RWPE2 (cell line): ENCODE measurements around the gene CNGA4.

ENCODE experiments used
- ATAC-seq: fragments of 200-7000 bp; cut with Tn5 transposase; 3 replicates; pipeline ENCODE4 v1.9.1; 2021; ENCODE audit warnings: low read depth
- DNase-seq: peaks from one replicate; pipeline ENCODE4 v3.0.0-alpha.2; 2020; ENCODE audit warnings: low spot score
- H3K27ac ChIP-seq: fragments of 450-650 bp; 2 replicates; pipeline ENCODE4 v1.5.1; 2017; ENCODE audit warnings: mild to moderate bottlenecking; ENCODE audit not compliant: poor library complexity, severe bottlenecking
- H3K27me3 ChIP-seq: fragments of 250-450 bp; sonication (Bioruptor Pico); 2 replicates; pipeline ENCODE4 v1.5.1; 2021; ENCODE audit warnings: mild to moderate bottlenecking, moderate library complexity; ENCODE audit not compliant: insufficient read depth, poor library complexity, severe bottlenecking
- H3K36me3 ChIP-seq: fragments of 250-450 bp; sonication (Bioruptor Pico); 2 replicates; pipeline ENCODE4 v1.5.1; 2020; ENCODE audit warnings: low read depth, mild to moderate bottlenecking, moderate library complexity
- H3K4me1 ChIP-seq: fragments of 250-450 bp; sonication (Bioruptor Pico); 2 replicates; pipeline ENCODE4 v1.5.1; 2021; ENCODE audit warnings: mild to moderate bottlenecking, moderate library complexity; ENCODE audit not compliant: insufficient read depth, poor library complexity, severe bottlenecking
- H3K4me3 ChIP-seq: fragments of 250-450 bp; sonication (Bioruptor Pico); 2 replicates; pipeline ENCODE4 v1.5.1; 2021; ENCODE audit warnings: mild to moderate bottlenecking, moderate library complexity; ENCODE audit not compliant: severe bottlenecking
- H3K9me3 ChIP-seq: fragments of 250-450 bp; sonication (Bioruptor Pico); 2 replicates; pipeline ENCODE4 v1.5.1; 2021; ENCODE audit warnings: mild to moderate bottlenecking, moderate library complexity; ENCODE audit not compliant: severe bottlenecking
- CTCF ChIP-seq: fragments of 450-650 bp; IDR thresholded peaks from one replicate; pipeline ENCODE4 v1.5.1; 2017; ENCODE audit warnings: mild to moderate bottlenecking, moderate library complexity; ENCODE audit not compliant: poor library complexity, severe bottlenecking

CNGA4 gene

GRCh38 chr11:6253197-6253596, 14.3 kb downstream of the CNGA4 start:
- H3K27ac ChIP-seq = no peak overlapping the region
- no peak for TF ChIP-seq CTCF
- H3K9me3 ChIP-seq = no peaks in the 10 kb centered on the region
- no peak for DNase-seq
- no peaks in the 10 kb centered on the region for H3K36me3 ChIP-seq
- H3K4me1 ChIP-seq = no peaks in the 10 kb centered on the region
- H3K4me3 ChIP-seq = no peak overlapping the region
- no peak for ATAC-seq
- peaks cover 26% of the 10 kb centered on the region for H3K27me3 ChIP-seq

DNA sequence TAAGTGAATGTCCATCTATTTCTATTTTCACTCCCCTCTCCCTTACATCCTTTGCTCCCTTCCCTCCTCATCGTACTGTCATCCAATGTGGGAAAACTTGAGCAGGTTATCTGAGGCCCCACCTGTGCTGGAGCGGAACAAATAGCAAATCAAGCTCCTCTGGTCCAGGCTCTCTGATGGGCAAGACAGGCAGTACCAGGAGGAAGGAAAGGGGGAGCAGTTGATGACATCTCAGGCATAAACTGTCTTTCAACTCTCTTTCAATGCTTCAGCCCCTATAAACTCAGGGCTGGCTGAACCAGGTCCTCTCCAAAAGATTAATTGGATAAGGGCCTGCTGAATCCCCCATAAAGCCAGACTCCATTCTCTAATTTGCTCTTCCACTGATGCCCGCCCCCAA, 19.3 kb downstream of the CNGA4 start:
- DNase-seq = no peak
- no peak for TF ChIP-seq CTCF
- no peak overlapping the region for H3K4me3 ChIP-seq
- H3K4me1 ChIP-seq = no peaks in the 10 kb centered on the region
- H3K27ac ChIP-seq = no peak overlapping the region
- H3K27me3 ChIP-seq = peaks cover 71% of the 10 kb centered on the region
- H3K9me3 ChIP-seq = no peaks in the 10 kb centered on the region
- no peak for ATAC-seq
- no peaks in the 10 kb centered on the region for H3K36me3 ChIP-seq

GRCh38 chr11:6258571-6259081, 19.7 kb downstream of the CNGA4 start:
- DNase-seq = no peak
- H3K36me3 ChIP-seq = no peaks in the 10 kb centered on the region
- no peak for TF ChIP-seq CTCF
- no peaks in the 10 kb centered on the region for H3K4me1 ChIP-seq
- ATAC-seq = peak; percentile 10; the same call in 2 of the 3 replicates
- H3K9me3 ChIP-seq = no peaks in the 10 kb centered on the region
- peaks cover 74% of the 10 kb centered on the region for H3K27me3 ChIP-seq
- H3K4me3 ChIP-seq = no peak overlapping the region
- no peak overlapping the region for H3K27ac ChIP-seq

GRCh38 chr11:6260207-6260726, 21.4 kb downstream of the CNGA4 start:
- Histone ChIP-seq H3K27ac (no peak overlapping the region), H3K27me3 (peaks cover 77% of the 10 kb centered on the region), H3K9me3 (no peaks in the 10 kb centered on the region), H3K4me3 (no peak overlapping the region), H3K36me3 (no peaks in the 10 kb centered on the region), H3K4me1 (no peaks in the 10 kb centered on the region)
- TF ChIP-seq CTCF = no peak
- DNase-seq (no peak), ATAC-seq (no peak)

GRCh38 chr11:6263662-6264061, 24.8 kb downstream of the CNGA4 start:
- Histone ChIP-seq H3K4me1 (no peaks in the 10 kb centered on the region), H3K4me3 (no peak overlapping the region), H3K27ac (no peak overlapping the region), H3K27me3 (peaks cover 59% of the 10 kb centered on the region), H3K36me3 (no peaks in the 10 kb centered on the region), H3K9me3 (no peaks in the 10 kb centered on the region)
- DNase-seq = no peak
- ATAC-seq = no peak
- TF ChIP-seq CTCF = no peak
